ENCODE results near the gene SYNRG.

The SYNRG gene

DNA sequence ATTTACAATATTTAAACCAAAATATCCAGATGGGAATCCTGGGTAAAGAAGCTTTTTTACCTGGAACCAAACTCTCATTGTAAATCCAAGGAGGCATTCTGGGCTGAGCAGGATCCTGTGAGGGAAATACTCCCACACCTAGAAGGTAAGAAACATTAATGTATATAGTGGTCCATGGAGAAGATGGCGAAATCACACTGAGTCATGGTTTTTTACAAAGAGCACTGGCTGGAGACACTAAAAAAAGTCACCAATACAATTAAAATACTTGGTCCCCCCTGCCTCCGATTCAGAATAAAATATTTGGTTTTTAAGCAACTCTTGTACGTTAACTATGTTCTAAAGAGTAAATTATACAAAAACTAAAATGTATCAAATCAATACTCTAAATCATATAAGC, 32.9 kb downstream of the SYNRG start:
- in situ Hi-C loops (cut with HindIII; ENCODE audit: low sequenced_read_pairs) = no loop called here
- no peak for DNase-seq (ENCODE audit: low read depth)
- H3K4me3 ChIP-seq (ENCODE audit: low read depth, low read length) = no peak overlapping the region
- TF ChIP-seq, protein P1, sequence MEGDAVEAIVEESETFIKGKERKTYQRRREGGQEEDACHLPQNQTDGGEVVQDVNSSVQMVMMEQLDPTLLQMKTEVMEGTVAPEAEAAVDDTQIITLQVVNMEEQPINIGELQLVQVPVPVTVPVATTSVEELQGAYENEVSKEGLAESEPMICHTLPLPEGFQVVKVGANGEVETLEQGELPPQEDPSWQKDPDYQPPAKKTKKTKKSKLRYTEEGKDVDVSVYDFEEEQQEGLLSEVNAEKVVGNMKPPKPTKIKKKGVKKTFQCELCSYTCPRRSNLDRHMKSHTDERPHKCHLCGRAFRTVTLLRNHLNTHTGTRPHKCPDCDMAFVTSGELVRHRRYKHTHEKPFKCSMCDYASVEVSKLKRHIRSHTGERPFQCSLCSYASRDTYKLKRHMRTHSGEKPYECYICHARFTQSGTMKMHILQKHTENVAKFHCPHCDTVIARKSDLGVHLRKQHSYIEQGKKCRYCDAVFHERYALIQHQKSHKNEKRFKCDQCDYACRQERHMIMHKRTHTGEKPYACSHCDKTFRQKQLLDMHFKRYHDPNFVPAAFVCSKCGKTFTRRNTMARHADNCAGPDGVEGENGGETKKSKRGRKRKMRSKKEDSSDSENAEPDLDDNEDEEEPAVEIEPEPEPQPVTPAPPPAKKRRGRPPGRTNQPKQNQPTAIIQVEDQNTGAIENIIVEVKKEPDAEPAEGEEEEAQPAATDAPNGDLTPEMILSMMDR (IDR thresholded peaks at IDR 0.05; ENCODE audit: low read depth, low read length, missing control alignments) = no peak

GRCh38 chr17:37574427-37574826, 34.8 kb downstream of the SYNRG start:
- in situ Hi-C loops (cut with HindIII; ENCODE audit: low sequenced_read_pairs) = no loop called here
- H3K4me3 ChIP-seq (ENCODE audit: low read depth, low read length) = no peak overlapping the region
- TF ChIP-seq, protein P1 (IDR thresholded peaks at IDR 0.05; ENCODE audit: low read depth, low read length, missing control alignments) = no peak
- DNase-seq (ENCODE audit: low read depth) = no peak

DNA sequence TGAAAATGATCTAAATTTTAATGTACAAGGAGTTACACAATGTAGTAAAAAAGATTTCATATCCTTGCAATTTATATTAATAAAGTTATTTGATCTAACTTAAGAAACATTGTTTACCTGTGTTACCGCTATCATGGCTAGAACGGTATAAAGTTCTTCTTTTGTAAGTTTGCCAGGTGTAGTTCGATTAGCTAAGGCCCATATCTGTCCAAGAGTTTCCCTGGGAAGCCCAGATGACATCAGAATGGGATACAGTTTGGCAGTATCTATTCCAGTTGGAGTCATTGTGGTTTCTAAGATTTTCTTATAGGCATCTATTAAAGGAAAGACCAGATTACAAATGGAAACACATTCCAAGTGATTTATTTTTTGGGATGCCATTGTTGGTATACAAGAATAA, 37.5 kb downstream of the SYNRG start:
- TF ChIP-seq, protein P1 (IDR thresholded peaks at IDR 0.05; ENCODE audit: low read depth, low read length, missing control alignments) = no peak
- no peak overlapping the region for H3K4me3 ChIP-seq (ENCODE audit: low read depth, low read length)
- in situ Hi-C loops (cut with HindIII; ENCODE audit: low sequenced_read_pairs) = no loop called here
- DNase-seq (ENCODE audit: low read depth) = no peak

- TF ChIP-seq, protein P1 (IDR thresholded peaks at IDR 0.05; ENCODE audit: low read depth, low read length, missing control alignments) = peak; percentile 62
- no peak overlapping the region for H3K4me3 ChIP-seq (ENCODE audit: low read depth, low read length)
- in situ Hi-C loops (cut with HindIII; ENCODE audit: low sequenced_read_pairs) = no loop called here
- no peak for DNase-seq (ENCODE audit: low read depth)
Observed at GRCh38 chr17:37570527-37571093, 38.6 kb downstream of the SYNRG start.

GRCh38 chr17:37568350-37569053, 40.7 kb downstream of the SYNRG start:
- in situ Hi-C loops (cut with HindIII; ENCODE audit: low sequenced_read_pairs) = no loop called here
- DNase-seq (ENCODE audit: low read depth) = no peak
- TF ChIP-seq, protein P1 (IDR thresholded peaks at IDR 0.05; ENCODE audit: low read depth, low read length, missing control alignments) = no peak

GRCh38 chr17:37567538-37567937, 41.7 kb downstream of the SYNRG start:
- TF ChIP-seq, protein P1 (IDR thresholded peaks at IDR 0.05; ENCODE audit: low read depth, low read length, missing control alignments) = no peak
- H3K4me3 ChIP-seq (ENCODE audit: low read depth, low read length) = no peak overlapping the region
- DNase-seq (ENCODE audit: low read depth) = no peak
- in situ Hi-C loops (cut with HindIII; ENCODE audit: low sequenced_read_pairs) = no loop called here

More at GRCh38 chr17:37568350-37569053, 40.7 kb downstream of the SYNRG start:
- H3K4me3 ChIP-seq (ENCODE audit: low read depth, low read length) = no peak overlapping the region
